HG02759 (cell line): ENCODE measurements around the gene CNN1.
"Not testable (repeated sequence)": the region's sequence is repeated elsewhere in the genome, so short reads cannot be mapped to it uniquely, and the experiment has no call there.

Experiments
- ATAC-seq: cut with Tn5 transposase; IDR thresholded peaks from one replicate; pipeline ENCODE4 v1.9.1; 2021; ENCODE audit warnings: mild to moderate bottlenecking, moderate library complexity; ENCODE audit not compliant: unreplicated experiment

Gene CNN1

GRCh38 chr19:11598103-11598483 lies 59.4 kb downstream of the CNN1 start:
- ATAC-seq: no peak

- no peak for ATAC-seq
Measured at GRCh38 chr19:11598746-11599145, 60.1 kb downstream of the CNN1 start.

GRCh38 chr19:11599704-11600103 lies 61.1 kb downstream of the CNN1 start:
- not testable (repeated sequence) for ATAC-seq
